ENCODE measurements around the gene CDH4. TPM values are rescaled to one million over a fixed set of nuclear protein-coding genes. Genes with fewer than 3 reads are reported as not detected.

The CDH4 gene
- total and polyA plus RNA-seq, 2 of the 4 experiments (the other 2 are of a cell fraction), result 1.6 to 3.5 TPM

DNA sequence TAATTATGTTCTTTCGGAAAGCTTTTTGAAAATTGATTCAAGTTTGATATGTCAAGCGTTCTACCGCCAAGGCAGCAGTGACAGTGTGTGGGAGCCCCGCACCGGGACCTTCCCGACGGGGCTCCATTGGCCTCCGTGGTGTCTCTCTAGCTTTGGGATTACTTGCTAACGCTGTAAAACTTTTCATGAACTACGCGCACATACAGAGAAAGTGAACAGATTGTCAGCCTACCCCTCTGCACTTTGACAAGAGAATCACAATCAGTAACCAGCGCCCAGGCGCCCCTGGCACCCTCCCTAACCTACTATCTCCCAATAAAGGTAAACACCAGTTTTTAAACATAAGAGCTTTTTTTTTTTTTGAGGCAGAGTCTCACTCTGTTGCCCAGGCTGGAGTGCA lies 274.8 kb downstream of the CDH4 start:
- Histone ChIP-seq H2BK20ac (ENCODE audit: low read depth, low read length) (no peak overlapping the region), H3K36me3 (ENCODE audit: control insufficient read depth, insufficient read depth, low read length) (no peaks in the 10 kb centered on the region), H2AK9ac (replicated peaks; ENCODE audit: low read depth, low read length, poor library complexity) (no peak overlapping the region), H2AK5ac (ENCODE audit: low read depth, low read length) (no peak overlapping the region), H3K9ac (ENCODE audit: low read depth, low read length) (no peak overlapping the region), H3K9me3 (ENCODE audit: control insufficient read depth, insufficient read depth, low read length) (no peaks in the 10 kb centered on the region), H3K4ac (ENCODE audit: low read depth, low read length) (no peak overlapping the region), H3K79me1 (ENCODE audit: low read depth in 1 of 2, low read length in 2 of 2) (no peaks in the 10 kb centered on the region), H3K4me1 (ENCODE audit: control insufficient read depth, insufficient read depth, low read length) (no peaks in the 10 kb centered on the region), H3K9me1 (ENCODE audit: insufficient read depth, low read length) (no peaks in the 10 kb centered on the region; the same call in 1 of the 2 replicates), H2AFZ (replicated peaks; ENCODE audit: low read length, poor library complexity) (no peak overlapping the region), H4K20me1 (ENCODE audit: insufficient read depth, low read length) (peaks cover 4% of the 10 kb centered on the region; the same call in 1 of the 2 replicates), H2BK120ac (ENCODE audit: low read depth, low read length) (no peak overlapping the region), H2BK15ac (ENCODE audit: low read depth, low read length) (no peak overlapping the region), H3K4me2 (ENCODE audit: low read depth, low read length) (no peak overlapping the region), H4K91ac (ENCODE audit: insufficient read depth, low read depth, low read length) (no peak overlapping the region), H3K27me3 (ENCODE audit: control insufficient read depth, insufficient read depth, low read length) (no peaks in the 10 kb centered on the region), H3K23ac (ENCODE audit: low read depth, low read length) (no peak overlapping the region), H4K8ac (ENCODE audit: low read depth in 2 of 2, low read length in 2 of 2) (no peak overlapping the region), H3K4me3 (ENCODE audit: insufficient read depth, low read depth, low read length) (no peak overlapping the region), H3K56ac (ENCODE audit: extremely low read depth, insufficient read depth, low read length) (no peak overlapping the region), H2BK5ac (ENCODE audit: low read depth, low read length, poor library complexity, severe bottlenecking) (no peak overlapping the region), H3K14ac (replicated peaks; ENCODE audit: low read depth, low read length) (no peak overlapping the region), H4K5ac (ENCODE audit: low read depth, low read length) (no peak overlapping the region), H3K27ac (ENCODE audit: insufficient read depth, low read length) (no peak overlapping the region), H3K18ac (ENCODE audit: low read depth, low read length) (no peak overlapping the region)
- BruUV-seq (replicated peaks), result no TSS peak
- intact Hi-C loops (cut with micrococcal nuclease), result no loop called here
- 91% methylated on average over 10 of the region's 13 CpGs; no CpG with 5 or more reads in 1 of the 2 experiments for whole genome bisulfite sequencing, 2 experiments (ENCODE audit: extremely low coverage in 2 of 2, insufficient read length in 1 of 2)
- ChIA-PET POLR2A (ENCODE audit: unreplicated experiment) (no interaction called here), CTCF (no interaction called here)
- TF ChIP-seq FOS (IDR thresholded peaks at IDR 0.05; ENCODE audit: low read depth, low read length), result no peak
- no peak for TF ChIP-seq SMC3 (IDR thresholded peaks at IDR 0.05; ENCODE audit: low read depth, low read length)
- TF ChIP-seq RAD21 (IDR thresholded peaks at IDR 0.05; ENCODE audit: low read length), result no peak
- TF ChIP-seq RCOR1 (IDR thresholded peaks at IDR 0.05; ENCODE audit: insufficient replicate concordance, low read length), result no peak
- no peak for TF ChIP-seq BHLHE40 (IDR thresholded peaks at IDR 0.05; ENCODE audit: low read depth, low read length)
- TF ChIP-seq, protein P1, sequence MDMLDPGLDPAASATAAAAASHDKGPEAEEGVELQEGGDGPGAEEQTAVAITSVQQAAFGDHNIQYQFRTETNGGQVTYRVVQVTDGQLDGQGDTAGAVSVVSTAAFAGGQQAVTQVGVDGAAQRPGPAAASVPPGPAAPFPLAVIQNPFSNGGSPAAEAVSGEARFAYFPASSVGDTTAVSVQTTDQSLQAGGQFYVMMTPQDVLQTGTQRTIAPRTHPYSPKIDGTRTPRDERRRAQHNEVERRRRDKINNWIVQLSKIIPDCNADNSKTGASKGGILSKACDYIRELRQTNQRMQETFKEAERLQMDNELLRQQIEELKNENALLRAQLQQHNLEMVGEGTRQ (IDR thresholded peaks at IDR 0.05; ENCODE audit: low read depth, low read length), result no peak
- TF ChIP-seq RFX5 (IDR thresholded peaks at IDR 0.05; ENCODE audit: low read depth, low read length), result no peak
- TF ChIP-seq MAZ (IDR thresholded peaks at IDR 0.05; ENCODE audit: borderline replicate concordance, low read depth, low read length), result no peak
- TF ChIP-seq NFE2L2 (IDR thresholded peaks at IDR 0.05; ENCODE audit: low read depth, low read length), result no peak
- ATAC-seq (ENCODE audit: low read depth) (no peak), DNase-seq (no peak)
- in situ Hi-C loops (cut with MboI; ENCODE audit: low sequenced_read_pairs), result no loop called here
- dilution Hi-C loops (cut with HindIII; ENCODE audit: low sequenced_read_pairs, unreplicated experiment), result no loop called here

Measured in IMR-90 (cell line).